Measurements from ENCODE around the gene ATG2A.
"Not testable (repeated sequence)": the region's sequence is repeated elsewhere in the genome, so short reads cannot be mapped to it uniquely, and the experiment has no call there.

The ATG2A gene

DNA sequence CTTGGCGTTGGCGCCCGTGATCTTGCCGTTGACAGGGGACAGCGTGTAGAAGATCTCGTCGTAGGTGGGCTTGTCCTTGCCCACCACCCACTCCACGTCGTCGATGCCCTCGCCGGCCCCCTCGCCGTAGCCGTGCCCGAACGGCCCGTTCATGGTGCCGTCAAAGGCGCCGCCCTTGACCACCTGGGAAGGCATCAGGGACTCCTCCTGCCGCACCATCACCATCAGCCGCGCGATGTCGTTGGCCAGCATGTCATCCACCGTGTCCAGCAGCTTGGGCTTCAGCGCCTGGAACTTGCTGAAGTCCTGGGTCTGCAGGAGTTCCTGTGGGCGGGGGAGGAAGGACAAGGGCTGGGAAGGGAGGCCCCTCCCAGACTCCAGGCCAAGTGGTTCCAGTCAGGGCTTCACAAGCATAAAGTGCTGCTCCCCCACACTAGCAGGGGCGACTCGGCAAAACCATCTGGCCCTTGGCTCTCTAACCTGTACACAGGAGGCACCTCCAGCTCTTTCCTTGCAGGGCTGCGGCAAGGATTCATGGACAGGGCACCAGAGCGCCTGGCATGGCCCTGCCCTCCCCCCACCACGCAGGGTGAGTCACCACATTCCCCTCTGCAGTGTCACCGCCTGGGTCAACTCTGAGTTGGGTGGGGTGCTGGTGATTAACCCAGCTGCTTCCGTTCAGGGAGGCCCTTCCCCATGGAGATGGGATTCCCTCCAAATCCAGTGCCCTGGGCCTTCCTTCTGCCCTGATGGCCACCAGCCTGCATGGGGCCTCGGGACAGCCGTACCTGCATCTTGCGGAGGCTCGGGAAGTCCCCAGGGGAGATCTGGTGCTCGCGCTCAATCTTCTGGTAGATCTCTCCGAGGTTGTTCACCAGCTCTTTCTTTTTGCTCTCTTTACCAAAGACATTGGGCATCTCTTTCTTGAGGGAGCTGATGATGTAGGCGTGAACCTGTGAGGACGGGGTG is 62.2 kb downstream of the ATG2A start:
- DNase-seq (ENCODE audit: low read depth): no peak

DNA sequence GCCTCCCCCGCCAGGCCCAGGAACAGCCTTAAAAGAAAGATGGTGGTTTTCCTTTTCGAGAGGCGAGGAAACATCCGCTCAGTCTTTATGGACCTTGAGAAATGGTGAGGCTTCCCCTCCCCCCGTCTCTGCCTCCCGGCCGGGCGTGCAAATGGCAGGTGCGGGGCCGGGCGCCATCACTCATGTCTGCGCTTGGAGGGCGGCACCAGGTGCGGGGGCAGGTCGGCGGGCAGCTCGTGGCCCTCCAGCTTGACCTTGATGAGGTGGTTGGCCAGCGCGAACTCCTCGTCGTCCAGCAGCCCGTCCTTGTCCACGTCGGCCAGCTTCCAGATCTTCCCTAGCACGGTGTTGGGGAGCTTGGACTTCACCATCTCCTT is 62.9 kb downstream of the ATG2A start:
- no peak for DNase-seq (ENCODE audit: low read depth)

DNA sequence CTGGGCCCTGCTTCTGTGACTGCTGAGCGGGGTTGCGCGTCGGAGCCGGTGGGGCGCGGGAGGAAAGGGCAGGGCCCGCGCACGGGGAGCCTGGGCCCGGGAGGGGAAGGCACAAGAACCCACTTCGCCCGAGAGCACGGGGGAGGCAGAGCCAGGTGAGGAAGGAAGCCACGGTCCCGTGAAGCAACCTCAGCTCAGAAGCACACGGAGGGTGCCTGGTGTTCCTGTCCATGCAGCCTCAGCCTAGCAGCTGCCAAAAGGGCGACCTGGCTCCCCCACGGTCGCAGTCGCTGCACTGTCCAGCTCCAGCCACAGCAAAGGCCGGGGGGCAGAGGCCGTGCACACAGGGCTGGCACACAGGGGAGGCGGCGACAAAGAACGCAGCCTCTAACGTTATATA is 63.3 kb downstream of the ATG2A start:
- no peak for DNase-seq (ENCODE audit: low read depth)

DNA sequence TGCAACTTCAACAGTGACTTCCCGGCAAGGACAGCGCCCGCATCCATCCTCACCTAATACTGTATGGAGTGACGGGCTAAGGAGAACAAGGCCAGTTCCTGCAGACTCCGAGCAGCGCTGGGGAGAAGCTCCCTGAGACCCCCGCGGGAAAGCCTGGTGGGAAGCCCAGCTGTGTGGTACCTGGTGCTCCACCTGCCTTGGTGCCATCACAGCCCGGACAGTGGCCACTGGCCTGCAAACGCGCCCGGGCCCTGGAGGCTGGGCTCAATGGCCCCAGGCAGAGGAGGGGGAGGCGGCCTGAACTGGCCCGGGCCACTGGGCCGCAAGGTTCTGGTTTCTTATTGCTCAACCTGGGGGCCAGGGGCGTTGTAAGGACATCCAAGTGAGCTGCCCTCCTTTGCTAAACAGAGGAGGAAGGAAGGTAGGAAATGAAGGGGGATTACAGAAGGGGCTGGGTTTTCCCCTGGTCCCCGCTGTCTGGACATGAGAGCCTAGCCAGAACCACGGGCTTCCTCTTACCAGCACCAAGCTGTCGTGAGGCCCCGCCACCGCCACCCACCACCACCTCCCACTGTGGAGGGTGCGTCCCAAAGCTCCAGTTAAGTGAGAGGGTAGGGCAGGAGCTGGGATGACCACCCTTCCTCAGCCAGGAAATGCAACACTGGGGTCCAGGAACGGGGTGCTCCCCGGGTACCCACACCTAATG is 64.1 kb downstream of the ATG2A start:
- DNase-seq (ENCODE audit: low read depth): no peak

- no peak for DNase-seq (ENCODE audit: low read depth)
These were observed 65.1 kb downstream of the ATG2A start for GRCh38 chr11:64851831-64852351.

DNA sequence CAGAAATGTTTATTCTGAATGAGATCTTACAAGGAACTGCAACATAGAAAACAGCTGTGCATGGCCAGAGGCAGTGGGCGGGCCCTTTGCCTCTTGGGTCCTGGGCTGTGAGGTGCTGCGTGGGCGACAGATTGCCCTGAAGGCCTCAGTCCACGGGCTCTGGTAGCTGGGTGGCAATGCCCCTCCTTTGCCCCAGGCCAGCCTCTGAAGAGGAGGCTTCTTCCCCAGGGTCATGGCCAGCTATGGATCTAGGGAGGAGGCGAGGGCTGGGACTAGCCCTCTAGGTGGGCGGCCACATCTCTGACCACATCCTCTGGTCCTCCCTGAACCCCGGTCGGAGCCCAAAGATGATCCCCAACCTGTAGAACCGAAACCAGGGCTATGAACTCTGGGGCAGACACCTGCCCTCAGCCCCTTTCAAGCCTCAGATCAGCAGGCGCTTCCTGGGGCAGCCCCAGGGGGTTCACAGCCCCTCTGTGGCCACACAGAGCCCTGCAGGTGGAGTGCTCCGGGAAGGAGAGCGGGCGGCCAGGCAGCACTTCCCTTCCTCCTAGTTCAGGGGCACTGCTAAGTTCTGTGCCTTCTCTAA is 65.9 kb downstream of the ATG2A start:
- DNase-seq (ENCODE audit: low read depth): no peak

- DNase-seq (ENCODE audit: low read depth): no peak
These were observed 67.2 kb downstream of the ATG2A start for GRCh38 chr11:64849598-64850356.

DNA sequence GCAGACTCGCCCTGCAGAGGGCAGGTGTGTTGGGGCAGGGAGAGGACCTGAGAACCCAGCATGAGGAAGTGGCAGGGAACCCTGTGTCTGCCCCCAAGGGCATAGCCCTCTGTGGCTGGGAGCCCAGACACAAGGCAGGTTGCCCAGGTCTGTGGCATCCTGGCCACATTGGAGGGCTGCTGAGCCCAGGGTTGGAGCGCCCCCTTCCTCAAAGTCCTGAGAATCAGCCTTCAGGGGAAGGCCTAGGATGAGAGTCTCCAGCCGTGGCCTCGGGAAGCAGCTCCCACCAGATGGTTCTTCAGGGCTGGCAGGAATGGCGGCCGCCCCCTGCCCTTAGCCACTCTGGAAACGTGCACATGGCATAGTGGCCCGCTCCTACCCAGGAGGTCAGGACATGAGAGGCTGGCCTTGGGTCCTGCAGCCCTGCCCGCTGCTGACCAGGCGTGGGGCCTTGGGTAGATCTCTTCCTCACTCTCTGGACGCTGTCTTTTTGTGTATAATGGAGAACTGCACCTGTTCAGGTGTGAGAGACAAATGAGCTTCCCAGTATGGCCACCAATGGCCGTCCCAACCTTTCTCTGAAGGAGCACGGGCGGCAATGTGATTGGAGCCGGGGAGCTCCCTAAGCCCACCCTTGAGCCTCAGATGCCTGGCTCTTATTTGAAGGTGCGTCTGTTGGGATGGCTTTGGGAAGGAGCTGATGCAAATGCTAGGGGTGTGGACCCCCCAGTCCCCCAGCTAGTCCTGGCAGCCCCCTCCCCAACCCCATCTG is 68.0 kb downstream of the ATG2A start:
- DNase-seq (ENCODE audit: low read depth): no peak

DNA sequence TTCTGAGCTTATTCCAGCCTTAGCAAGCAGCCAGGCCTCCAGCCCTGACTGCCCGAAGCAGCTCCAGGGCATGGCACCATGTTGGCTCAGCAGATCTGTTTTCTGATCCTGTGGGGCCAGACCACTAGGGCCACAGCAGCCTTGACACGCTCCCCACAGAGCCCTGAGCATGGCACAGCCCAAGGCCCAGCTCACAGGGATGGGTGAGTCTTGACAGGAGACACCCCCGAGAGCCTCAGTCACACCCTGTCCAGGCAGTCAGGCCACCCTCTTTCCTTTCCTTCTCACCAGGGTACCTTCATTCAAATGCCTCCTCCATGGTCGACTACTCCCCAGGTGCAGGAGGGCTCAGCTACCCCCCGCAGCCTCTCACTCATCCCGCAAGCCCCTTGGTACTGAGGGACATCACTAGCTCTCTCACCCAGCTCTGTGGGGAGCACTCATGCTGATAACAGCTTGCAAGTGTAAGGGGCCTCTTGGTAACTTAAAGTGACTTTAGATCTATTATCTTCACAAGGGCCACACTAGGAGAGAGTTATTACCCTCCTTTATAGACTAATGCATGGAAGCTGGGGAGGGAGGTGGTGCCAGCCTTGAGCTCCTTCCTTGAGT is 68.7 kb downstream of the ATG2A start:
- no peak for DNase-seq (ENCODE audit: low read depth)

DNA sequence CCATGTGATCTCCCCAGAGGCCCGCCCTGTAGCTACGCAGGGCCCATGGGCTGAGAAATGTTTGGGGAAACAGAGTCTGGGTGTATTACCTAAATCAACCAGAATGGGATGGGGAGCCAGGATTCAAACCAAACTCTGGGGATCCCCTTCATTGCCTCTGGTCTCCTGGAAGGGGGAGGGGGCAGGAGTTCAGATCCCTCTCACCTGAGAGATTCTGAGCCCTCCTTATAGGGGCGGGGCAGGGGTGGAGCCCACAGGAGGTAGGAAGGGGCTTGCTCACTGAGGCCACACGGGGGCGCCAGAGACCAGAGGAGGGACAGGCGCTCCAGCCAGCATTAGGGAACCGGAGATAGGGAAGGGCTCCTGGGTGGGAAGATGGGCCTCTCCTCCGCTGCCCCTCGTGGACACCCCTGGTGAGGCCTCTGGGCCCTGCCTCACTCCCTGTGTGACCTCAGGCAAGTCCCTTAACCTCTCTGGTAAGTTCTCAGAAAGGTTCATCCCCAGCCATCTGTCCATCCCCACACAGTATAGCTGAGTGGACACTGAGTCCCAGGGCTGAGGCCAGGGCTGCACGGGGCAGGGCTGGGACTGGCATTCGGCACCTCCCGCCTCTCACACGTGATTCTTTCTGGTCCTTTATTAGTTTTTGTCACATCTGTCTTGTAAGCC is 69.9 kb downstream of the ATG2A start:
- peak; percentile 88 for DNase-seq (ENCODE audit: low read depth)

GRCh38 chr11:64845776-64846129 is 71.3 kb downstream of the ATG2A start:
- not testable (repeated sequence) for DNase-seq (ENCODE audit: low read depth)

- peak; percentile 29 for DNase-seq (ENCODE audit: low read depth)
These were observed 71.8 kb downstream of the ATG2A start for GRCh38 chr11:64845129-64845775.
